Measurements from ENCODE around the gene CMTM7.
"Not testable (repeated sequence)": the region's sequence is repeated elsewhere in the genome, so short reads cannot be mapped to it uniquely, and the experiment has no call there.

The CMTM7 gene

DNA sequence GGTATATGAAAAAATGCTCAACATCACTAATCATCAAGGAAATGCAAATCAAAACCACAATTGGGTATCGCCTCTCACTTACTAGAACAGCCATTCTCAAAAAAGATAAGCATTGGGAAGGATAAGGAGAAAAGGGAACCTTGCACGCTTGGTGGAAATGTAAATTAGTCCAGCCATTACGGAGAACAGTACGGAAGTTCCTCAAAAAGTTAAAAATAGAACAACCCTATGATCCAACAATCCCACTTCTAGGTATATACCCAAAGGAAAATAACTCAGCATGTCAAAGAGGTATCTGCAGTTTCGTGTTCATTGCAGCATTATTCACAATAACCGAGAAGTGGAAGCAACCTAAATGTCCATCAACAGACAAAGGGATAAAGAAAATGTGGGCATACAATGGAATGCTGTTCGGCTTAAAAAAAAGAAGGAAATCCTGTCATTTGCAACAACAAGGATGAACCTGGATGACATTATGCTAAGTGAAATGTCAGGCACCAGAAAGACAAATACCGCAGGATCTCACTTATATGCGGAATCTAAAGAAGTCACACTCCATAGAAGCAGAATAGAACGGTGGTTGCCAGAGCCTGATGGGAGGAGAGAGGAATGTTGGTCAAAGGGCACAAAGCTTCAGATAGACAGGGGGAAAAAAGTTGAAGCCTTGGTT is 11.7 kb upstream of the CMTM7 start:
- TF ChIP-seq, protein P1, sequence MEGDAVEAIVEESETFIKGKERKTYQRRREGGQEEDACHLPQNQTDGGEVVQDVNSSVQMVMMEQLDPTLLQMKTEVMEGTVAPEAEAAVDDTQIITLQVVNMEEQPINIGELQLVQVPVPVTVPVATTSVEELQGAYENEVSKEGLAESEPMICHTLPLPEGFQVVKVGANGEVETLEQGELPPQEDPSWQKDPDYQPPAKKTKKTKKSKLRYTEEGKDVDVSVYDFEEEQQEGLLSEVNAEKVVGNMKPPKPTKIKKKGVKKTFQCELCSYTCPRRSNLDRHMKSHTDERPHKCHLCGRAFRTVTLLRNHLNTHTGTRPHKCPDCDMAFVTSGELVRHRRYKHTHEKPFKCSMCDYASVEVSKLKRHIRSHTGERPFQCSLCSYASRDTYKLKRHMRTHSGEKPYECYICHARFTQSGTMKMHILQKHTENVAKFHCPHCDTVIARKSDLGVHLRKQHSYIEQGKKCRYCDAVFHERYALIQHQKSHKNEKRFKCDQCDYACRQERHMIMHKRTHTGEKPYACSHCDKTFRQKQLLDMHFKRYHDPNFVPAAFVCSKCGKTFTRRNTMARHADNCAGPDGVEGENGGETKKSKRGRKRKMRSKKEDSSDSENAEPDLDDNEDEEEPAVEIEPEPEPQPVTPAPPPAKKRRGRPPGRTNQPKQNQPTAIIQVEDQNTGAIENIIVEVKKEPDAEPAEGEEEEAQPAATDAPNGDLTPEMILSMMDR (IDR thresholded peaks at IDR 0.05; ENCODE audit: control extremely low read depth, extremely low read depth, low read depth, missing control alignments): no peak
- no peak for DNase-seq (ENCODE audit: extremely low spot score)
- ChIA-PET POLR2A (no interaction called here), CTCF (no interaction called here)

DNA sequence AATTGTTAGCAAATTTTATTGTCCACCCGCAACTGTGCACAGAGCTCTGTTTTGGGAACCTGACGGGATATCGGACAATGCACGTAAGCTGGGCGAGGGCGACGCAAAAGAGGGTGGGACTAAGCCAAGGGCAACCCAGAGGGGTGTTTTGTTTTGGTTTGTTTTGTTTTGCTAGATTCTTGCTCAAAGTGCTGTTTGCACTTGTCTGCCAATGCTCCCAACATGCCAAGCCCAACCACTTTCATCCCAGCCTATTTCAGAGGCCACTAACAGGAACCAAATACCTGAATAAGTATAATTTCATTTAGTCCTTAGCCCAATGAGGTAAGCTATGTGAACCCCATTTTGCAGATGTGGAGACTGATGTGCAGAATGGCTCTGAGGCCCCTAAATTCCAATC is 9.7 kb upstream of the CMTM7 start:
- ChIA-PET CTCF (interaction anchor here (1.1 to 1.9 kb wide), 4 partner anchors 7 to 206 kb away, joined by 3 to 12 read pairs (median 3); no protein-coding TSS in a partner anchor), POLR2A (no interaction called here)
- TF ChIP-seq, protein P1 (IDR thresholded peaks at IDR 0.05; ENCODE audit: control extremely low read depth, extremely low read depth, low read depth, missing control alignments): no peak
- DNase-seq (ENCODE audit: extremely low spot score): no peak

DNA sequence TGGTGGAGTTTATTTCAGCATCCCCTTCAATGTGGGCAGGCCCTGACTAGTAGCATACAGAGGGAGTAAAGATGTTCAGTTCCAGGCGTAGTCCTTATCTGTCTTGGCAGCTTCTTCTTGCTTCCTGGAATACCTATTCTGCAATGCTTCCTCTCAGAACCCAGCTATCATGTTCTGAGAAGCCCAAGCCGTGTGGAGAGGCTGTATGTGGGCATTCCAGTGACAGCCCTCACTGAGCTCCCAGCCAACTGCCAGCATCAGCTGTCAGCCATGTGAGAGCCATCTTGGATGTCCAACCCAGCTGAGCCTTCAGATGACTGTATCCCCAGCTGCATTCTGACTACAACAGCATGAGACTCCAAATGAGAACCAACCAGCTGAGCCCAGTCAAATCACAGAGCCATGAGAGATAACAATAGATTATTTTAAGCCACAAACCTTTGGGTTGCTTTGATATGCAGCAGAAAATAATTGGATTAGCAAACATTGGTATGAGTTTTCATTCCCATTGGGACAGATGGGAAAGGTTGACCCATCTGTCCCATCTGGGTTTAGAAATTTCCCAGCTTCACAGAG is 8.4 kb upstream of the CMTM7 start:
- DNase-seq (ENCODE audit: extremely low spot score): no peak
- ChIA-PET CTCF (interaction anchor here (1.0 to 1.9 kb wide), 7 partner anchors 9 to 87 kb away, joined by 3 to 12 read pairs (median 3); no protein-coding TSS in a partner anchor), POLR2A (no interaction called here)

DNA sequence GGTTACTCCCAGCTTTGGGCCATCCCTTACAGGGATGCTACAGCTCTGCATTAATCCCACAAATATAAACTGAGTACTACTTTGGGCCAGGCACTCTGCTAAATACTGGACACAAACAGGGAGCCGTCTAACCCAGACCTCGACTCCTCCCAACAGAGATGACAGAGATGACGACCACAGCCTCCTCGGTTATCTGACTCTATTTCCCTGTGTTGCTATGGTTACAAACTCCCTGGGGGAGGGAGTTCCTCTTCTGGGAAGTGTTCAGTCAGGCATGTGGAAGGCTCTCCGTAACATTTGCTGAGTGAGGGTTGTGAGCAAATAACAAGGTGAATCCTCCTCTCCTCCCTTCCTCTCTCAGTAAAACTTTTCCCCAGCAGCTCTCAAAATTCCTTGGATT is 6.7 kb upstream of the CMTM7 start:
- ChIA-PET POLR2A (no interaction called here), CTCF (interaction anchor here (7.9 kb wide), 1 partner anchor 10 kb away, joined by 61 read pairs; no protein-coding TSS in a partner anchor)
- TF ChIP-seq, protein P1 (IDR thresholded peaks at IDR 0.05; ENCODE audit: control extremely low read depth, extremely low read depth, low read depth, missing control alignments): no peak
- DNase-seq (ENCODE audit: extremely low spot score): no peak

More for the DNA sequence above, 8.4 kb upstream of the CMTM7 start:
- TF ChIP-seq, protein P1 (IDR thresholded peaks at IDR 0.05; ENCODE audit: control extremely low read depth, extremely low read depth, low read depth, missing control alignments): no peak

DNA sequence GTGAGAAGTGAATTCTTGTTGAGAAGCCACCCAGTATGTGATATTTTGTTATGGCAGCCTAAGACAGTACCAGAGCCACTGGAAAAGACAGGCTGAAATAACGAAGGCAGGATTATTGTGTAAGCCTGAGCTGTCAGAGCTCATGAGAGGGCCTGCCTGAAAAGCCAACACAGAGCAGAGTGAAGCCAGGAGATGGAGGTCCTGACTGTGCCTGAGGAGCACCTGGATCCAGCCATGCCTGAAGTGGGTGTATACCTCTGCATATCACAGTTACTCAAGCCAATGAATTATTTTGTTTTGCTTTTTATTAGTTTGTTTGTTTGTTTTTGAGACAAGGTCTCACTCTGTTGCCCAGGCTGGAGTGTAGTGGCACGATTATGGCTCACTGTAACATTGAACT is 4.1 kb upstream of the CMTM7 start:
- TF ChIP-seq, protein P1 (IDR thresholded peaks at IDR 0.05; ENCODE audit: control extremely low read depth, extremely low read depth, low read depth, missing control alignments): no peak
- ChIA-PET CTCF (interaction anchor here (1.3 to 7.9 kb wide), 2 partner anchors 12 to 80 kb away, joined by 6 to 61 read pairs; no protein-coding TSS in a partner anchor), POLR2A (no interaction called here)
- no peak for DNase-seq (ENCODE audit: extremely low spot score)

DNA sequence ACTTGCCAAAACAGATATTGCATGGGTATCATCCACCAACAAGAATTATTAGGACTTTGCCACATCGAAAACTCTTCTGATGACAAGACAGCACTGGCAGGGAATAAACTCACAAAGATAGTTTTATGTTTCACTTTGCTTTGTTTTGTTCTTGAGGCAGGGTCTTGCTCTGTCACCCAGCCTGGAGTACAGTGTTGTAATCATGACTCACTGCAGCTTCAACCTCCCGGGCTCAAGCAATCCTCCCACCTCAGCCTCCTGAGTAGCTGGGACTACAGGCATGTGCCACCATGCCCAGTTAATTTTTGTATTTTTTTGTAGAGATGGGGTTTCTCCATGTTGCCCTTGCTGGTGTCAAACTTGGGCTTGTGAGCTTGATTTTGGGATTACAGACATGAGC is 2.1 kb upstream of the CMTM7 start:
- POLR2A ChIA-PET; DNase-seq (ENCODE audit: extremely low spot score): not testable (repeated sequence)
- CTCF ChIA-PET: interaction anchor here (1.3 to 7.9 kb wide), 4 partner anchors 8 to 78 kb away, joined by 3 to 61 read pairs (median 6); no protein-coding TSS in a partner anchor
